Heart left ventricle (tissue), 16 donors: ENCODE results near the gene TSPAN14. TPM values are rescaled to one million over a fixed set of nuclear protein-coding genes. Genes with fewer than 3 reads are reported as not detected.
"Not testable (repeated sequence)": the region's sequence is repeated elsewhere in the genome, so short reads cannot be mapped to it uniquely, and the experiment has no call there.

Experiments
- ATAC-seq, 4 donors: fragments of 200-7000 bp; cut with Tn5 transposase; one replicate each; pipeline ENCODE4 v1.9.1; 2020 to 2022; ENCODE audit warnings: moderate library complexity in 4 of 4, mild to moderate bottlenecking in 3 of 4, moderate number of reproducible peaks in 1 of 4
- DNase-seq, 5 donors: peaks; one replicate each; pipeline ENCODE4 v3.0.0-alpha.2; 2020
- H3K27ac ChIP-seq, 12 donors: fragments of 200-600 bp; sonication (generic) in 4 of 12; one replicate each; pipeline versions ENCODE4 v1.5.0 to v1.8.0; 2016 to 2022; ENCODE audit warnings: mild to moderate bottlenecking in 2 of 12
- H3K27me3 ChIP-seq, 9 donors: fragments of 200-600 bp; sonication (generic) in 2 of 9; one replicate each; pipeline versions ENCODE4 v1.5.1 to v1.8.0; 2016 to 2022; ENCODE audit warnings: mild to moderate bottlenecking in 3 of 9
- H3K36me3 ChIP-seq, 9 donors: fragments of 200-600 bp; sonication (generic) in 2 of 9; one replicate each; pipeline versions ENCODE4 v1.5.0 to v1.8.0; 2018 to 2022; ENCODE audit warnings: mild to moderate bottlenecking in 2 of 9
- H3K4me1 ChIP-seq, 12 donors: fragments of 200-600 bp; sonication (generic) in 4 of 12; one replicate each; pipeline versions ENCODE4 v1.5.0 to v1.8.0; 2016 to 2022; ENCODE audit warnings: mild to moderate bottlenecking in 3 of 12
- H3K4me3 ChIP-seq, 12 donors: fragments of 200-600 bp; sonication (generic) in 4 of 12; one replicate each; pipeline versions ENCODE4 v1.5.0 to v1.8.0; 2017 to 2022; ENCODE audit warnings: mild to moderate bottlenecking in 9 of 12, moderate library complexity in 4 of 12
- H3K9me3 ChIP-seq, 12 donors: fragments of 200-600 bp; sonication (generic) in 4 of 12; one replicate each; pipeline versions ENCODE4 v1.5.0 to v1.8.0; 2016 to 2022; ENCODE audit warnings: mild to moderate bottlenecking in 1 of 12
- POLR2A ChIP-seq, 2 donors: fragments of 450-650 bp; IDR thresholded peaks; one replicate each; pipeline ENCODE4 v1.6.1; 2017; ENCODE audit warnings: antibody characterized with exemption in 2 of 2, mild to moderate bottlenecking in 2 of 2, moderate library complexity in 2 of 2
- WGBS, 4 donors: extraction: QIAGEN DNeasy Blood & Tissue Kit in 2 of 4; methylation state at CpG; one replicate each; pipeline versions ENCODE4 v1.1.5 to v1.1.7; 2013 to 2018; 5-methylcytosine and 5-hydroxymethylcytosine counted together
- intact Hi-C, 10 donors: fragments of 100-400 bp; cut with DNase I; formaldehyde crosslinking; loops; one replicate each; pipeline versions ENCODE4 v1.11.1 to v1.14.2; 2022
- polyA plus RNA-seq, 2 donors: library from polyadenylated mRNA; stranded (reverse); fragments of 200-250 nt; gene quantifications; one replicate each; pipeline ENCODE4 v1.2.3, GENCODE V29; 2013
- total RNA-seq, 9 donors: library from RNA; depleted of rRNA in 2 of 9; stranded (reverse); fragments of >200 nt in 2 of 9; fragmentation: NEBNext Ultra II Directional in 3 of 9; extraction: Animal tissue kit (Norgen Biotek cat#: 25700) in 3 of 9; gene quantifications; one replicate each; pipeline versions ENCODE4 v1.1.0 to v1.2.4, GENCODE V29; 2016 to 2023
- TF ChIP-seq, protein P1 (sequence below), 12 donors: fragments of 200-600 bp; sonication (generic) in 4 of 12; IDR thresholded peaks; one replicate each; pipeline versions ENCODE4 v1.5.0 to v1.8.0; 2018 to 2022; ENCODE audit warnings: antibody characterized with exemption in 12 of 12, mild to moderate bottlenecking in 5 of 12
- donor health status: ischemic (EF 13 %, LVEDD 7.1; RV severe dilation, severe dysfunction).
- donor health status: healthy with polysubstance abuse.
- donor health status: DM: no; HTN: yes; CAD: no.
- donor health status: DM: no; HTN: no; CAD: no.
- donor health status: ischemic (EF 25% LVEDD 6.9; RV normal size, moderate dysfunction).
- donor health status: ischemic (EF 25% LVEDD 5.7; RV mildly dilated, moderate dysfunction).
- donor health status: healthy.
- donor health status: DM: yes; HTN: yes; CAD: no.
- donor health status: ischemic (EF 35%, LVEDD 5.7; RV mildly dilated, moderate dysfunction).
- donor health status: nonischemic (EF 11% LVEDD 7.7; RV severe dilation, severe dysfunction).
- donor health status: DM: yes; HTN: yes; CAD: no.
- donor health status: PGD.
- donor health status: ischemic (EF 29% LVEDD 5.4; RV normal size, mild dysfunction).
- donor health status: nonischemic (EF 23%, LVEDD 6.1; RV moderate dilation, normal function).

The TSPAN14 gene
- total and polyA plus RNA-seq, 11 donors = 17.4 to 71.5 (median 39.6) TPM

- Histone ChIP-seq H3K27ac (peak overlapping the region in 8 of 12 donors; percentile 31 to 74 (median 66)), H3K9me3 (no peaks in the 10 kb centered on the region), H3K4me3 (no peak overlapping the region), H3K27me3 (no peaks in the 10 kb centered on the region), H3K36me3 (no peaks in the 10 kb centered on the region), H3K4me1 (peaks cover 0 to 59% (median 18%) of the 10 kb centered on the region in 12 donors)
- TF ChIP-seq, protein P1, sequence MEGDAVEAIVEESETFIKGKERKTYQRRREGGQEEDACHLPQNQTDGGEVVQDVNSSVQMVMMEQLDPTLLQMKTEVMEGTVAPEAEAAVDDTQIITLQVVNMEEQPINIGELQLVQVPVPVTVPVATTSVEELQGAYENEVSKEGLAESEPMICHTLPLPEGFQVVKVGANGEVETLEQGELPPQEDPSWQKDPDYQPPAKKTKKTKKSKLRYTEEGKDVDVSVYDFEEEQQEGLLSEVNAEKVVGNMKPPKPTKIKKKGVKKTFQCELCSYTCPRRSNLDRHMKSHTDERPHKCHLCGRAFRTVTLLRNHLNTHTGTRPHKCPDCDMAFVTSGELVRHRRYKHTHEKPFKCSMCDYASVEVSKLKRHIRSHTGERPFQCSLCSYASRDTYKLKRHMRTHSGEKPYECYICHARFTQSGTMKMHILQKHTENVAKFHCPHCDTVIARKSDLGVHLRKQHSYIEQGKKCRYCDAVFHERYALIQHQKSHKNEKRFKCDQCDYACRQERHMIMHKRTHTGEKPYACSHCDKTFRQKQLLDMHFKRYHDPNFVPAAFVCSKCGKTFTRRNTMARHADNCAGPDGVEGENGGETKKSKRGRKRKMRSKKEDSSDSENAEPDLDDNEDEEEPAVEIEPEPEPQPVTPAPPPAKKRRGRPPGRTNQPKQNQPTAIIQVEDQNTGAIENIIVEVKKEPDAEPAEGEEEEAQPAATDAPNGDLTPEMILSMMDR (IDR thresholded peaks at IDR 0.05) = no peak
- no peak for TF ChIP-seq POLR2A (IDR thresholded peaks at IDR 0.05)
- 43 to 66% (median 51%) methylated on average over 2 of the region's 2 CpGs for WGBS, 4 donors
- ATAC-seq = no peak
- DNase-seq = no peak
- intact Hi-C loops = no loop called here
Observed at GRCh38 chr10:80530816-80531215, 76.7 kb downstream of the TSPAN14 start.

GRCh38 chr10:80532571-80532970 lies 78.5 kb downstream of the TSPAN14 start:
- no peak overlapping the region for H3K27ac ChIP-seq
- intact Hi-C loops = no loop called here
- no peaks in the 10 kb centered on the region for H3K36me3 ChIP-seq
- TF ChIP-seq, protein P1 (IDR thresholded peaks at IDR 0.05) = no peak
- no peak for TF ChIP-seq POLR2A (IDR thresholded peaks at IDR 0.05)
- DNase-seq (no peak), ATAC-seq (no peak)
- WGBS, 4 donors = 92 to 95% (median 92%) methylated on average over 4 of the region's 4 CpGs
- H3K4me3 ChIP-seq = no peak overlapping the region
- H3K4me1 ChIP-seq = peaks cover 0 to 42% (median 21%) of the 10 kb centered on the region in 12 donors
- no peaks in the 10 kb centered on the region for H3K9me3 ChIP-seq
- H3K27me3 ChIP-seq = no peaks in the 10 kb centered on the region

GRCh38 chr10:80534059-80534458 lies 79.9 kb downstream of the TSPAN14 start:
- intact Hi-C loops, H3K27me3 ChIP-seq, H3K9me3 ChIP-seq, H3K36me3 ChIP-seq, ATAC-seq, H3K27ac ChIP-seq, H3K4me3 ChIP-seq: not testable (repeated sequence)
- DNase-seq = peak in 1 of 5 donors; percentile 3
- peaks cover 0 to 34% (median 19%) of the 10 kb centered on the region in 12 donors for H3K4me1 ChIP-seq
- 90 to 100% (median 94%) methylated on average over 2 to 18 of the region's 25 CpGs; no CpG with 5 or more reads in 1 of the 4 donors for WGBS, 4 donors

DNA sequence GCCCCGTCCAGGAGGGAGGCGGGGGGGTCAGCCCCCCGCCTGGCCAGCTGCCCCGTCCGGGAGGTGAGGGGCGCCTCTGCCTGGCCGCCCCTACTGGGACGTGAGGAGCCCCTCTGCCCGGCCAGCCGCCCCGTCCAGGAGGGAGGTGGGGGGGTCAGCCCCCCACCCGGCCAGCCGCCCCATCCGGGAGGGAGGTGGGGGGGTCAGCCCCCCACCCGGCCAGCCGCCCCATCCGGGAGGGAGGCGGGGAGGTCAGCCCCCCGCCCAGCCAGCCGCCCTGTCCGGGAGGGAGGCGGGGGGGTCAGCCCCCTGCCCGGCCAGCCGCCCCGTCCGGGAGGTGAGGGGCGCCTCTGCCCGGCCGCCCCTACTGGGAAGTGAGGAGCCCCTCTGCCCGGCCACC lies 80.5 kb downstream of the TSPAN14 start:
- H3K27me3 ChIP-seq, ATAC-seq, H3K4me3 ChIP-seq, H3K9me3 ChIP-seq, H3K27ac ChIP-seq, H3K36me3 ChIP-seq: not testable (repeated sequence)
- 87 to 92% methylated on average over 13 to 23 of the region's 30 CpGs; no CpG with 5 or more reads in 2 of the 4 donors for WGBS, 4 donors
- peaks cover 0 to 28% (median 16%) of the 10 kb centered on the region in 12 donors for H3K4me1 ChIP-seq
- peak in 1 of 5 donors; percentile 2 for DNase-seq
- intact Hi-C loops = loop anchor here in 2 of 10 donors (5.0 kb wide), 1 partner anchor 48 kb away; no protein-coding TSS in a partner anchor

DNA sequence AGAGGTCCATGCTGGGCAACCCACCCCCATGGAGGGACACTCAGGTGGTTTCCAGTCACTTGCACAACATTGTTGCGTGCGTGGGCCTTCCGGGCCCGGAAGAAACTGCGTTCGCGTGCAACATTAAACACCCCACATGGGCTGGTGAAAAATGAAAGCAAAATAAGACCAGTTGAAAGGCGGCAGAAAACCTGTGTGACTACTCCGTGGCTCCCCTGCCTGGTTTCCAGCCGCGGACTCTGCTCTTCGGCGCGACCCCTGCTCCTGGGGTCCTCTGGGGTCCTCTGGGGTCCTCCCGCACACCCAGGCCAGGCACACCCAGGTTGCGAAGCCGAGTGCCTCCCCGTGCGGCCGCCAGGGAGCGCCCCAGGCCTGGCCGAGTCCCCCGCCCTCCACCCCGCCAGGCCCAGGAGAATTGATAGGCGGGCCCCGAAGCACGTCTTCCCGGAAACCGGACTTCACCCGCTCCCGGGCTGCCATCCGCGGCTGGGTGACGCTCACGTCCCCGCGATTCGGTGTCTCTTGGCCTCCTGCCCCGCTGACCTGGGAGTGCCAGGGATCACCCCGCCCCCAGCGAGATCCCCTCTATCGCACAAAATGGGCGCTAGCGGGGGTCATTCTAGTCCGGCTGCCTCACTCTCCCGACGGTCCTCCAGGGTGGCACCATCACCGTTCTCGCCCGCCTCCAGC lies 81.7 kb downstream of the TSPAN14 start:
- intact Hi-C loops = loop anchor here in 2 of 10 donors (5.0 kb wide), 1 partner anchor 46 kb away; no protein-coding TSS in a partner anchor
- peaks cover 0 to 26% (median 12%) of the 10 kb centered on the region in 12 donors for H3K4me1 ChIP-seq
- H3K4me3 ChIP-seq = peak overlapping the region in 11 of 12 donors; percentile 17 to 61 (median 50)
- H3K27ac ChIP-seq = peak overlapping the region in 11 of 12 donors; percentile 31 to 87 (median 66)
- no peaks in the 10 kb centered on the region for H3K36me3 ChIP-seq
- DNase-seq (peak; percentile 51 to 89 (median 78)), ATAC-seq (peak; percentile 38 to 92 (median 90))
- WGBS, 4 donors = 27 to 59% (median 42%) methylated on average over 40 to 50 of the region's 50 CpGs
- H3K27me3 ChIP-seq = no peaks in the 10 kb centered on the region
- no peaks in the 10 kb centered on the region for H3K9me3 ChIP-seq
- TF ChIP-seq, protein P1 (IDR thresholded peaks at IDR 0.05) = peak; percentile 57 to 81 (median 65)
- peak in 1 of 2 donors; percentile 20 for TF ChIP-seq POLR2A (IDR thresholded peaks at IDR 0.05)
